NCI-H2107 treated with DMSO at 0.1 percent for 48 hours (cell line): ENCODE measurements around the gene TMEM88.
"Not testable (repeated sequence)": the region's sequence is repeated elsewhere in the genome, so short reads cannot be mapped to it uniquely, and the experiment has no call there.

Experiments
- DNase-seq: peaks from one replicate; lab custom pipeline; 2025; ENCODE audit not compliant: unreplicated experiment; lab: John Stamatoyannopoulos, UW

The TMEM88 gene

GRCh38 chr17:7854851-7855659, at the start of gene TMEM88:
Gene TMEM88 (plus strand): TSS chr17:7855066. CDS start chr17:7855075, 9 bp downstream.
- DNase-seq = no peak

GRCh38 chr17:7806587-7806986, 48.3 kb upstream of the TMEM88 start:
- no peak for DNase-seq

- DNase-seq = no peak
Measured at GRCh38 chr17:7807206-7807605, 47.7 kb upstream of the TMEM88 start.

GRCh38 chr17:7809086-7809790, 45.6 kb upstream of the TMEM88 start:
- no peak for DNase-seq

- not testable (repeated sequence) for DNase-seq
Measured at GRCh38 chr17:7809791-7810343, 45.0 kb upstream of the TMEM88 start.

- DNase-seq = no peak
Measured at GRCh38 chr17:7811251-7811650, 43.6 kb upstream of the TMEM88 start.

- DNase-seq = no peak
Measured at GRCh38 chr17:7814969-7815368, 39.9 kb upstream of the TMEM88 start.

- DNase-seq = no peak
Measured at GRCh38 chr17:7816926-7817642, 37.8 kb upstream of the TMEM88 start.

- DNase-seq = no peak
Measured at GRCh38 chr17:7817643-7817964, 37.3 kb upstream of the TMEM88 start.

- DNase-seq = no peak
Measured at GRCh38 chr17:7818026-7818425, 36.8 kb upstream of the TMEM88 start.

- no peak for DNase-seq
Measured at GRCh38 chr17:7818746-7819645, 35.9 kb upstream of the TMEM88 start.

GRCh38 chr17:7820231-7820630, 34.6 kb upstream of the TMEM88 start:
- no peak for DNase-seq

- DNase-seq = no peak
Measured at GRCh38 chr17:7822126-7822525, 32.7 kb upstream of the TMEM88 start.

GRCh38 chr17:7823581-7824001, 31.3 kb upstream of the TMEM88 start:
- no peak for DNase-seq

- DNase-seq = no peak
Measured at GRCh38 chr17:7824021-7824924, 30.6 kb upstream of the TMEM88 start.

- DNase-seq = no peak
Measured at GRCh38 chr17:7825206-7825990, 29.5 kb upstream of the TMEM88 start.

GRCh38 chr17:7830616-7831015, 24.2 kb upstream of the TMEM88 start:
- no peak for DNase-seq

GRCh38 chr17:7831233-7831632, 23.6 kb upstream of the TMEM88 start:
- DNase-seq = no peak

- no peak for DNase-seq
Measured at GRCh38 chr17:7832431-7832830, 22.4 kb upstream of the TMEM88 start.
